ENCODE results near the gene KRTAP4-7.

Gene KRTAP4-7

DNA sequence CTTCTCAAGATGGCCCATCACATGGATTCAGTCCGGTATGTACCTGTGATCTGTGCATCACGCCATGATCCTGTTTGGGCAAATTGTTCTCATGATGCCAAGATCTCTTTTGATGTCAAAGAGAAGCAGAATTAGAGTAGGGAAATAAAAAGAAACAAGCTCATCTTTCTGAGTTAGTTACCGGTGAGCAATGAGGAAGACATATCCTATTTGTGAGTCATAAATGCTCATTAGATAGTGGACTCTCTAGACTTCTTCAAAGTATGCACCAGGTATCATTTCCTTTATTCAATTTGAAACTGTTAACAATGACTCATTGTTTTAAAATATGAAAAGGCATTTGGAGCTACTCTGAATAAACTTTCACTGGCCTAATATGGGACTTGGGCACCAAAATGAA is 48.0 kb downstream of the KRTAP4-7 start:
- Histone ChIP-seq H3K27me3 (ENCODE audit: low read depth) (no peaks in the 10 kb centered on the region), H3K36me3 (replicated peaks) (no peaks in the 10 kb centered on the region), H3K4me1 (no peaks in the 10 kb centered on the region), H3K4me3 (no peak overlapping the region), H3K9me3 (no peaks in the 10 kb centered on the region)
- DNase-seq (ENCODE audit: low spot score in 2 of 2) = no peak
- in situ Hi-C loops (cut with MboI; ENCODE audit: low sequenced_read_pairs) = no loop called here

DNA sequence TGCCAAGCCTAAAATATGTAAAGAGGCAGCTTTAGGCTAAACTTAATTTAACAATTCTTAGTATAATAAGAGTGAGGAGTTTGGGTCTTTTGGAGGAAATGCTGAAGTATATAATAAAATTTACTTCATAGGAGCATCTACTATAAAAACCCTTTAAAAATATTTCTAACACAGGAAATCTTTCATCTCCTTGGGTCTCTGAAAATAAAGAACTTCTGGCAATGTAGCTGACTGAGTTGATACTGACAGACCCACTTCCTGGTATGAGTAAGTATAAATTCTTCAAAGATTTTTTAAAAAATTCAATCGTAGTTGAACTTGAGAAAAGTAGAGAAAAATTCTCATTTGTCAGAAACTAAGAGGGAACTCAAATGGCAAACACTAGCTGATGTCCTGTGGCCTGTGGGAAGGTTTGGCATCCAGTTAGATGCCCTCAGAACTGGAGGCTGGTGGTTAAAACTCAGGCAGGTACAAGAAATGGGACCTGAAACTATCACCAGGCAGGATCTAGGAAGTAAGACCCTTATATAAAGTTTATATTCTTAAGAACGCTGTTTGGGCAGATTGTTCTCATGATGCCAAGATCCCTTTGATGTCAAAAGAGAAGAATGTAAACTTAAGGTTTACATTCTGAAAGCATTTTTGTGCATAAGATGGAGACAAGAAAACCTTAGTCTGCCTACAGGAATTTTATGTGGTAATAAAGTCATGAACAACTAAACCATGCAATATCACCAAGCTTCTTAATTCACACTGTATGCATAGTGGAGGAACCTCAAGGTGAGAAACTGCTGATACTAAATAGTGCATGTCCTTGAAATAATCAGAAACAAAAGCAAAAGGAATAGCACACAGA is 50.2 kb downstream of the KRTAP4-7 start:
- Histone ChIP-seq H3K27me3 (ENCODE audit: low read depth) (no peaks in the 10 kb centered on the region), H3K9me3 (no peaks in the 10 kb centered on the region), H3K4me1 (no peaks in the 10 kb centered on the region), H3K4me3 (no peak overlapping the region), H3K36me3 (replicated peaks) (no peaks in the 10 kb centered on the region)
- in situ Hi-C loops (cut with MboI; ENCODE audit: low sequenced_read_pairs) = no loop called here
- DNase-seq (ENCODE audit: low spot score in 2 of 2) = no peak

Measured in HAP-1 (cell line).